22Rv1 (cell line): ENCODE results near the gene BLMH.

Experiments used
- CTCF ChIP-seq: fragments of 450-650 bp; IDR thresholded peaks from 2 replicates; pipeline ENCODE4 v1.5.1; 2017; ENCODE audit warnings: mild to moderate bottlenecking
- ZFX ChIP-seq: fragments of 450-650 bp; IDR thresholded peaks from 2 replicates; pipeline ENCODE4 v1.6.1; 2017; ENCODE audit warnings: antibody characterized with exemption, borderline replicate concordance

- no peak for TF ChIP-seq CTCF
- TF ChIP-seq ZFX, result no peak
These were observed 10.5 kb upstream of the BLMH start for GRCh38 chr17:30302241-30302640.
